NCI-H2196 treated with DMSO at 0.1 percent for 48 hours (cell line): ENCODE measurements around the gene TMEM269.
"Not testable (repeated sequence)": the region's sequence is repeated elsewhere in the genome, so short reads cannot be mapped to it uniquely, and the experiment has no call there.

Experiments
- DNase-seq: peaks from one replicate; lab custom pipeline; 2025; ENCODE audit not compliant: unreplicated experiment; lab: John Stamatoyannopoulos, UW

Gene TMEM269

GRCh38 chr1:42774928-42775526 lies 9.8 kb upstream of the TMEM269 start:
- DNase-seq, result no peak

- DNase-seq, result no peak
These were observed 8.3 kb upstream of the TMEM269 start for GRCh38 chr1:42776502-42776901.

GRCh38 chr1:42777852-42778251 lies 6.9 kb upstream of the TMEM269 start:
- DNase-seq, result no peak

- DNase-seq, result no peak
These were observed 5.1 kb upstream of the TMEM269 start for GRCh38 chr1:42779725-42780124.

- no peak for DNase-seq
These were observed 4.6 kb upstream of the TMEM269 start for GRCh38 chr1:42780176-42780575.

GRCh38 chr1:42783092-42783491 lies 1.7 kb upstream of the TMEM269 start:
- DNase-seq, result no peak

DNA sequence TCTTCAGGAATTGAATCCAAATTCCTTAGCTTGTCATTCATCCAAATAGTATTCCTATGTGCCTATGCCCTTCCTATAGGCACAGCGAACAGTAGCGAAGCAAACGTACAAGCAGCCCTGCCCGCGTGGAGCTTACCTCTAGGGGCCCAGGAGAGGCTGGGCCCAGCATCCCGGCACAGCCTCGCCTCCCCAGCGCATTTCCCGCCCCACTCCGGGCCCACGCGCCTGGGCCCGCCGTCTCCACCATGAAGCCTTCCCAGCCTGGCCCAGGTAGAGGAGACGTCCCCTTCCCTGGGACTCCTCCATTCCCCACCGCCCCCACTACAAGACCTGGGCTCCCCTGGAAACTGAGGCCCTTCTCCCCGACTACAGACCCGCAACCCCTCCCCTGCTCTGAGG lies 245 bp upstream of the TMEM269 start:
- DNase-seq, result no peak

- no peak for DNase-seq
These were observed 1.3 kb downstream of the TMEM269 start for GRCh38 chr1:42786097-42786496.

DNA sequence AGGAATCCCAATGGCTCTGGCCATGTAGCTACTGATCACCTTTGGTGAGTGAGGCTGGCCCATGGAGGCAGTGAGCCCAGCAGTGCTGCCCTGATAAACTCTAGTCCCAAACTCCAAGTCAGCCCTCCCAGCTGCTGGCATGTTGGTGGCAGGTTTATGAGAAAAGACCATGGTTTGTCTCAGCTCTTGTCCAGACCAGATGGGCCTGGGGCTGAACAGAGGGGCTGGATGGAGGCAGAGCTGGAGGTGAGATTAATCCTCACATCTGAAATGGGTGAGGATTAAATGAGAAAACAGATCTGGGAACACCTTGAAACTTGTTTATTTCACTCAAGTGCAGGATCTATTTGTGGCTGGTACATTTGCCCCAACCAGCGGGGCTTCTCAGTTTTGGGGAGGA lies 3.2 kb downstream of the TMEM269 start:
- DNase-seq, result no peak

DNA sequence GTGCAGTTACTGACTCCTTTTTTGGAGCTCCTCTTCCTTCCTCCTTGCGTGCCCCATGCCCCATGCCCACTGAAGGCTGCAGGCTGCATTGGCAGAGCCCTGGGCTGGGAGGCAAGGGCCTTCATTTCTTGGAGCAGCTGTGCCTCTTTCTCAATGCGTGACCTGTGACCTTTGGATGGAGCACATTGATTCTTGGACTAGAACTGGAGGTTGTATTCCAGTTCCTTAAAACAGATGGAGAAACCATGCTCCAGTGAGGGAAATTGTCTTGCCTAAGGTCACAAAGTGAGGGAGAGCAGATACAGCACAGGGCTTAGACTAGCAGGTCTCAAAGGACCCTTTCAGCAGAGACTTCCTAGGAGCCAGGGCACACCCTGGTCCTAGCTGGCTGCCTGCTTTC lies 9.0 kb downstream of the TMEM269 start:
- DNase-seq, result no peak

GRCh38 chr1:42797414-42797813 lies 12.6 kb downstream of the TMEM269 start:
- DNase-seq, result no peak

DNA sequence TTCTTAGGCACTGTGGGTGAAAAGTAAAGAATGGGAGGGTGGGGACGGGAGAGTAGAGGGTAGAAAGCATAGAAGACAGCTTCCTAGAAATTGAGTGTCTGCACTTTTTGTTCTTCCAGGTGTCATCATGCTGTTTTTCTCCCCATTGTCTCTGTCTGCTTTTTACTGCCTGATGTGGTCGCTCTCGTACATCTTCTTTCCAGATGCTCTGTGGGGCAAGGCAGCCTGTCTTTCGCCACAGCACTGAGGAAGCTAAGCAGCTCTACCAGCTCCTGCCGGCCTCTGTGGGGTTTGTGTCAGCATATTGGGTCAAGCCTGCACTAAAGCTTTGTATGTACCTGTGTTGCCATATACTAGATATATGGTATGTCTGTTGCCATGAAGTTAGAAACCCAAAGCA lies 13.2 kb downstream of the TMEM269 start:
- no peak for DNase-seq

GRCh38 chr1:42801832-42802473 lies 17.2 kb downstream of the TMEM269 start:
- no peak for DNase-seq

DNA sequence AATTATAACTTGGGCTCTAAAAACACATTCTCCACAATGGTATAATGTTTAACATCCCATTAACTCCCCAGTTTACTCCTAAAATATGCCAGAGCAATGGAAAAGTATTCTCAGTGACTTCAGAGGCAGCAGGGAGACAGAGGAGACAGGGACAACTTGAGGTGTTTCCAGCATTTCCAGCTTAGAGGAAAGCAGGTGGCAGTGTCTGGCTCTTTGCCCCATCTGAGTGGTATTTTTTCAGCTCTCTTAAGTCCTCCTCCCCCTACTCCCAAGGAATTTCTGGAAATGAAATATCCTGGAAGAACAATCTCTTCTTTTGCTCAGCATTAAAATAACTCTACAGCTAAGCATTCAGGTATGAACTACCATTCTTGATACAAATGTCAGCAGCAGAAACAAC lies 21.4 kb downstream of the TMEM269 start:
- DNase-seq, result no peak

DNA sequence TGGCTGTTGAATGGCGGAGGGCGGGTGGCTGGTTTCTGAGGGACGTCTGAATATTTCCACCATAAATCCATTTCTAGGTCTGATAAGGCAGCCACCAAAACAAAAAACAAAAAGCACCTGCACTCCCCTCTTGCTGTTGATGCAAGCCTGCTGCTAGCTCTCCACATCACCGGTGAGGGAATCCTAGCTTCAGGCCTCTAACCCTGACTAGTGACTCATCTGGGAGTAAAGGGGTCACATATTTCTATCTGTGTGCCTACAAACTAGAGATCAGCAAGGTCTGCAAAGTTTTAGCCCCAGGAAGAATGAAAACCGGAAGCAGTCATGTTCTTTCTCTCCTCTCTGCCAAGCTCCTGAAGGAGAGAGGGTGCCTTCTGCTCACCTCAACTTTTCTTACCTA lies 21.8 kb downstream of the TMEM269 start:
- DNase-seq, result no peak

- no peak for DNase-seq
These were observed 22.4 kb downstream of the TMEM269 start for GRCh38 chr1:42807056-42807668.

DNA sequence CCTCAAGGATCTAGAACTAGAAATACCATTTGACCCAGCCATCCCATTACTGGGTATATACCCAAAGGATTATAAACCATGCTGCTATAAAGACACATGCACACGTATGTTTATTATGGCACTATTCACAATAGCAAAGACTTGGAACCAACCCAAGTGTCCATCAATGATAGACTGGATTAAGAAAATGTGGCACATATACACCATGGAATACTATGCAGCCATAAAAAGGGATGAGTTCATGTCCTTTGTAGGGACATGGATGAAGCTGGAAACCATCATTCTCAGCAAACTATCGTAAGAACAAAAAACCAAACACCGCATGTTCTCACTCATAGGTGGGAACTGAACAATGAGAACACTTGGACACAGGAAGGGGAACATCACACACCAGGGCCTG lies 30.0 kb downstream of the TMEM269 start:
- not testable (repeated sequence) for DNase-seq

GRCh38 chr1:42815941-42816584 lies 31.3 kb downstream of the TMEM269 start:
- DNase-seq, result no peak

DNA sequence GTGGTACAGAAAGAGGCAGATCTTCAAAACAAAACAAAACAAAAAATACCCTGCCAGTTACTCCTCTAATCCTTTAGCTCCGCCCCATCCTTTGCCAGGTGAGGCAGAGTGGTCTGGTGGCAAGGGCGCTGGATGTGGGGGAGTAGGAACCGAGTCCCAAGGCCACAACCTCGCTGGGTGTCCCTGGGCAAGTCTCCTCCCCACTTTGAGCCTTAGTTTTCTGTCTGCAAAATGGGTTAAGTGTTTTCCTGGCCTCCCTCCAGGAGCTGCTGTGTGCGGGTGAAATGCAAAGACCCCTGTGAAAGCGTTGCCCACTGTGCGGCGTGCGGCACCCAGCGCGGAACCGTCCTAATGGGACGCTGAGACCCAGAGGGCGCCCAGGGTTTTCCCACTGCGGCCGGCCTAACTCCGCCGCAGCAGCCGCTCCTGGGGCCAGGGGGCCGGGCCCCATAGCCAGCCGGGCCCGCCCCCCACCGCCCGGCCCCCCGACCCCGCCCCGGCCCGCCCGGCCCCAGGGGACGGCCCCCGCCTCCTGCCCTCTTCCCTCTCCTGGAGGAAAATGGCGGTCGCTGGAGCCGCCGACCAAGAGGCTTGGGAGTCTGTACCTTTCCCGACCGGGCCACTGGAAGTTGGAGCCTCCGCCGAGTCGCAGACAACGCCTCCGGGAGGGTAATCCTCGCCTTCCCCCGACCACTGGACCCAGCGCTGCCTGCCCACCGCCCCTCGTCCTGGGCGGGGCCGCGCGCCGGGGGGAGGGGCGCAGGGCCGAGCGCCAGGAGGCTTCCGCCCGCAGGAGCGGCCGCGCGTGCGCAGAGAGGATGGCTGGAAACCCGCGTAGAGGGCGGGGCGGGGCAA lies 32.0 kb downstream of the TMEM269 start, which contains the start of the genes ERMAP and SVBP:
Gene ERMAP, plus strand, starts transcription at position 538 of the 855 bp plus-strand sequence. CDS start 13,327 bp downstream, outside the sequence.
Gene SVBP, minus strand, starts transcription at position 813 of the 855 bp plus-strand sequence. CDS start 853 bp downstream, outside the sequence.
- DNase-seq, result peak; percentile 81

- DNase-seq, result no peak
These were observed 32.6 kb downstream of the TMEM269 start for GRCh38 chr1:42817440-42817767.

DNA sequence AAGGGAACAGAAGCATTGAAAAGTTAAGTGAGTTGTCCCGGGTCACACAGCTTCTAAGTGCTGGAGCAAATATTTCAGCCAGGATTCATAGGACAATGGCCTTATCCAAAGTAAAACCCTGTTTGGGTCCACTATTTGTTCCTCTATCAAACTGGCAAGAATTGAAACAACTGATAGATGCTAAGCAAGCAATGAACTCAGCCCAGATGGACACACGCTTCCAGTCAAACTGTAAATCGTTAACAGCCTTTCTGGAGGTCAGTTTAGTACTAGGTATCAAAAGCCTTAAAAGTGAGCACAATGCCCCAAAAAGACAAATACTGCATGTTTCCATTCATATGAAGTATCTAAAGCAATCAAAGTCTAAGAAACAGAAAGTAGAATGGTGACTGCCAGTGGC lies 33.2 kb downstream of the TMEM269 start:
- no peak for DNase-seq
